Epithelial cell of proximal tubule (primary cell): ENCODE data around the gene TNRC6C. TPM values are rescaled to one million over a fixed set of nuclear protein-coding genes. Genes with fewer than 3 reads are reported as not detected.
"Not testable (repeated sequence)": the region's sequence is repeated elsewhere in the genome, so short reads cannot be mapped to it uniquely, and the experiment has no call there.

ENCODE experiments used
- DNase-seq: peaks from one replicate; pipeline ENCODE4 v3.0.0-alpha.2; 2011; ENCODE audit warnings: low read depth
- H3K4me3 ChIP-seq: 2 replicates; pipeline ENCODE4 v1.5.1; 2011; ENCODE audit warnings: low read depth, mild to moderate bottlenecking, low read length
- CTCF ChIP-seq: conservative IDR thresholded peaks from 2 replicates; pipeline ENCODE4 v1.5.1; 2012; ENCODE audit warnings: low read depth, mild to moderate bottlenecking, low read length
- total RNA-seq: library from RNA; depleted of rRNA; stranded (reverse); fragments of >200 nt; gene quantifications from 2 replicates; pipeline ENCODE4 v1.2.3, GENCODE V29; 2015

Gene TNRC6C
- total RNA-seq, 1 donor from 2014 or later, result 5.3 TPM

DNA sequence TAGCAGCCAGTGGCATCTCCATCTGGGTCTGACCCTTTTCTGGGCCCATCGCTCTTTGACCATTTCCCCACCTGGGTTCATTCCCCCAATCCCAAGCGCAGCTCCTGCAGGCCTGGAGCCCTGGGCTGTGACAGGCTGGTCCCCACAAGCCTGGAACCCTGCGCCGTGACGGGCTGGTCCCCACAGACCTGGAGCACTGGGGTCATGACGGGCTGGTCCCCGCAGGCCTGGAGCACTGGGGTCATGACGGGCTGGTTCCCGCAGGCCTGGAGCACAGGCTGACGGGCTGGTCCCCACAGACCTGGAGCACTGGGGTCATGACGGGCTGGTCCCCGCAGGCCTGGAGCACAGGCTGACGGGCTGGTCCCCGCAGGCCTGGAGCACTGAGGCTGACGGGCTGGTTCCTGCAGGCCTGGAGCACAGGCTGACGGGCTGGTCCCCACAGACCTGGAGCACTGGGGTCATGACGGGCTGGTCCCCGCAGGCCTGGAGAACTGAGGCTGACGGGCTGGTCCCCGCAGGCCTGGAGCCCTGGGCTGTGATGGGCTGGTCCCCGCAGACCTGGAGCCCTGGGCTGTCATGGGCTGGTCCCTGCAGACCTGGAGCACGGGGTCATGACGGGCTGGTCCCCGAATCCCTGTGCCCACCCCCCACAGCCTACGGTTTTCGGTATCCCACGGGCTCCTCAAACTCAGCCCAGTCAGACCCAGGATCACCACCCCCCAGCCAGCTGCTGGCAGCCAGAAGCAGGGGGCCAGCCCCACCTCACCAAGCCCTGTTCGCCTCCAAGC lies 153.4 kb downstream of the TNRC6C start:
- TF ChIP-seq CTCF, result no peak
- DNase-seq, result no peak
- no peak overlapping the region for H3K4me3 ChIP-seq

DNA sequence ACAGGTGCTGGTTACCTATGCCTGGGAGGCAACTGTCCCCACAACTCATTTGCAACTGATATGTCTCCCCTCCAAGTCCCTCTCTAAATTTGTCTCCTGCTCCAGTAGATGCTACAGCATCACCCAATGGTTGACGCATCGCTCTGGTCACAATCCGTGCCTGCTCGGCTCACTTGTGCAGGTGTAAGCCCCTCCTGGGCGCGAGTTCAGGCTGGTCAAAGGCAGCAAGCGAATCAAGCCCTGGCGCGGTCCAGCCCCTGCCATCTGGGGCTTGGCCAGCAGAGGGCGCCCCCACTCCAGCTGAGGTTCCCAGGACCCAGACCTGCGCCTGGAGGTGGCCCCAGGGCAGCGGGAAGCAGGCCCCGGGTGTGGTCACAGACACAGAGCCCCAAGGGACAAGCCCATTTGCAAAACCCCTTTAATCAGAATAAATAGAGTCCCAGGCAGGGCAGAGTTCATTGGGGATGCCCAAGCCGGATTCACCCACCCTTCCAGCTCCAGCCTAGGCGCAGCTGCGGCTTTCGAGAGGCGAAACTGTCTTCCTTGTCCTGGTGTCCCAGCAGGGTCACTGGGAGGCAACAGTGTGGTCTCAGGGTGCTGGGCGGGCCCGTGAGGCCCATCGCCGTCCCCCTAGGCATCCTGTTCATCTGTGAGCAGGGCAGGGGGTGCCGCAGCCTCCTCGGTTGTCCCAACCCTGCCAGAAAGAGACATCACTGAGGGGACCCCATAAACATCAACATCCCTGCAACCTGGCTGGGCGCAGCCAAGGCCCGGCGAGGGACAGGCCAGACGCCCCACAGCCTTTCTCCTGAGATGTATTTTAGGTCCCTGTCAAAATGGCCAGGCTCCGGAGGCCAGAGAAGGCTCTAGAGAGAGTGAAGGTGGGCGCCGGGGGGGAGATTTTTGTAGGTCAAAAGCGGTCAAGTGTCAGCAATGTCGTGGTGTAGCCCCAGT lies 154.3 kb downstream of the TNRC6C start:
- no peak for DNase-seq
- peak; percentile 92 for TF ChIP-seq CTCF
- no peak overlapping the region for H3K4me3 ChIP-seq

DNA sequence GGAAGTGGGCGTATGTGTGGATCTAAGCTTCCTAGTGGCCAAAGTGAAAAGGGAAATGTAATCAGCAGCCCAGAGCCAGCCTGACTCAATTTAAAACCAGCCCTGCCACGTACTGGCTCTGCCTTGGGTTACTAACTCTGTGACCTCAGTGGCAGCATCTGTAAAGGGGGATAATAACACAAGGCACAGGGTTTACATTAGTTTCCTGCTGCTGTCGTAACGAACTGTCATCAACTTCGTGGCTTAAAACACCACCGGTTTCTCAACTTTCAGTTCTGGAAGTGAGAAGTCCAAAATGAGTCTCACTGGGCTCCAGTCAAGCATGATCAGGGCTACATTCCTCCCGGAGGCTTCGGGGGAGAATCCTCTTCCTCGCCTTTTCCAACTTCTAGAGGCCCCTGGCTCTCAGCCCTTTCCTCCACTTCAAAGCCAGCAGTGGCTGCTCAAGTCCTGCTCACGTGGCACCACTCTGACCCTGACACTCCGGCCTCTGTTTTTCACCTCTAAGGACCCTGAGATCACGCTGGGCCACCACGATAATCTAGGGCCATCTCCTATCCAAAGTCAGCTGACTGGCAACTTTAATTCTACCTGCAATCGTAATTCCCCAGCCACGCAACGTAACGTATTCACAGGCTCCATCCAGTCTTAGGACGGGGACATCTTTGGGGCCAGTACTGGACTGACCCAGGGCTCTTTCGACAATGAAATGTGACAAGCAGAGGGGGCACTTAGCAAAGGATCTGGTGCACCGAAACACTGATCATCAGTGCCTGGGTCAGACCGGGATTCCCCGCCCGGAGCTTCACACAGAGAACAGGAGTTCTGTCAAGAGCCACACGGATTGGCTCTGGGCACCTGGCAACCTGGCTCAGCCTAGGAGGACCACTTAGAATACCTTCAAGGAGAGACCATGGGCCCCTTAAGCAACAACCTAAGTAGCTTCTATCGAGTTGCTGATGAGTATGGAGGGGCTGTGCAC lies 155.6 kb downstream of the TNRC6C start:
- DNase-seq, result no peak
- TF ChIP-seq CTCF, result no peak
- H3K4me3 ChIP-seq, result no peak overlapping the region

- H3K4me3 ChIP-seq, result no peak overlapping the region
- DNase-seq, result no peak
- no peak for TF ChIP-seq CTCF
Observed at GRCh38 chr17:78114831-78115723, 156.6 kb downstream of the TNRC6C start.

- H3K4me3 ChIP-seq, DNase-seq: not testable (repeated sequence)
Observed at GRCh38 chr17:78115803-78116202, 157.3 kb downstream of the TNRC6C start.

- no peak for DNase-seq
- no peak for TF ChIP-seq CTCF
- no peak overlapping the region for H3K4me3 ChIP-seq
Observed at GRCh38 chr17:78116411-78116810, 157.9 kb downstream of the TNRC6C start.
